HG03565 (cell line): Measurements from ENCODE around the gene WFIKKN2.
A peak's percentile ranks its signal among the peaks of the same experiment; 100 is the strongest.

Experiments
- ATAC-seq: cut with Tn5 transposase; IDR thresholded peaks from one replicate; pipeline ENCODE4 v1.9.1; 2021; ENCODE audit warnings: mild to moderate bottlenecking, moderate library complexity; ENCODE audit not compliant: unreplicated experiment

The WFIKKN2 gene

DNA sequence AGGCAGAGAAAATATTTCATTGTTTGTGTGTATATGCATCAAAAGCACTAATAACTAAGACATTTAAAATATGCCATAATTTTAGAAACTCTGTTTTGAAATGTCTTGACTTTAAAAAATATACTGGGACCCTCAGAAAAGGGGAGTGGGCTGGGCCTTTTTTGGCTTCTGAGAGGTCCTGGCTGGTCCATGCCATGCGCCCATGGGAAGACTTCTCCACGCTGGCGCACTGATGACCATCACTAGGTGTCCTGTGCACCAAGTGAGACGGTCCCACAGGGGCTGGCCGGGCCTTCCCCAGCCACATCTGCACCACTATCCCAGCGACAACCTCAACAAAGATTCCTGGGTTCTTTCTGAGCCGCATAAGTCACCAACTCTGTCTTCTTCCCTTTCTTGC lies 27.0 kb upstream of the WFIKKN2 start:
- ATAC-seq = no peak

DNA sequence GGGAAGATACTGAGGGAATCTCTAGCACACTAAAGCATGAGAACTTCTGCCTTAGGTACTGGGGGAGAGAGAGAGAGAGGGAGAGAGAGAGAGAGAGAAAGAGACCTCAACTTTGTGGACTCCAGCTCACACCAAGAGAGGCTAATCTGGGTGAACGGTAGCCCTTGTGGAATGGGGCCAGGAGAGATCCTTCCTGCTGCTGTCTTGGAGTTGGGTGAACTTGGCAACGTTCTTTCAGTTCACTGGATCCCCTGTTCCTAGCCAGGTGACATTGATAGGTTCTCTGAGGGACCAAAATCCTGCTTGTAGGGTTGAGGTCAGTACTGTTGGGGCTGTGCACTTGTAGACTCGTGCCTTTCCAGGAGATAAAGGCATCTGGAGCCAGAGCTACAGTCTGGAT lies 26.5 kb upstream of the WFIKKN2 start:
- no peak for ATAC-seq

DNA sequence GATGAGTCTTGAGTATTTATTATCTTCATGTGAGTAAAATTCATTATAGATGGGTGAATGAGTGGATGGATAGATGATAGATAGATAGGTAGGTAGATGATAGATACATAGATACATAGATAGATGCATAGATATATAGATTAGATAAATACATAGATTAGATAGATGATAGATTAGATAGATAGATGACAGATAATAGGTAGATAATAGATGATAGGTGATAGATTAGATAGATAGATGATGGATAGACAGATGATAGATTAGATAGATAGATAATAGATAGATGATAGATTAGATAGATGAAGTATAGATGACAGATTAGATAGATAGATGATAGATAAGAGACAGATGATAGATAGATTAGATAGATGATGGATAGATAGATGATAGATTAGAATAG lies 21.8 kb upstream of the WFIKKN2 start:
- ATAC-seq = no peak

DNA sequence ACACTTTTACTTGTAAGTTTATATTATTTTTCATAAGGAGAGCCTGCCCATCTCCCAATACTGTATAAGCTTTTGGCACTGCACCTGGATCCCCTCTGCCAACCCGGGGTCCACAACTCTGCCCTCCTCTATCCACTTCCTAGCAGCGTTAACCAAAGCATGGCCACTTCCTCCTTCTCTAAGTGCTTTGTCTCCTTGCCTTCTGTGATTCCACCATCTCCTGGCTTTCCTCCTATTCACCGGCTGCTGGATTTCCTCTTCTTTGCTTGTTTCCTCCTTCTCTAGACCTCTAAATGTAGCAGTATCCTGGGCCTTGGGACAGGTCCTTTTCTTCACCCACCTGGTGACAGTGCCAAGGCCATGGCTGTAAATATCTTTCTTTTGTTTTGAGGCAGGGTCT lies 20.0 kb upstream of the WFIKKN2 start:
- no peak for ATAC-seq

DNA sequence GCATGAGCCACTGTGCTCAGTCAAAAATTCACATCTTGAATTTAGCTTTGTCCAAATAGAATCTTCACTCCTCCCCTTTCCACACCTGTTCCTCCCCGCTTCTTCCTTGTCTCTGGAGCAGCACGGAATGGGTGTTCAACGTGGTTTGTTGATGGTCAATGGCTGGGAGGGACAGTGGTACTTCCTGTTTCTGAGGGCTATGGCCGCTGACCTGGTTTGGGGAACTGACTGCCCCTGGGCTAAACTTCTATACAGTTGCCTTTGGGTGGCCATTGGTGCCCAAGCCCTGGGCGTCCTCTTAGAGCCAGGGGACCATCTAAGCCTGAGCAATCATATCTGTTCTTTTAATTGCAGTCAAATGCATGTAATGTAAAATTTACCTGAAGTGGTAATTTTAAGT lies 19.1 kb upstream of the WFIKKN2 start:
- no peak for ATAC-seq

DNA sequence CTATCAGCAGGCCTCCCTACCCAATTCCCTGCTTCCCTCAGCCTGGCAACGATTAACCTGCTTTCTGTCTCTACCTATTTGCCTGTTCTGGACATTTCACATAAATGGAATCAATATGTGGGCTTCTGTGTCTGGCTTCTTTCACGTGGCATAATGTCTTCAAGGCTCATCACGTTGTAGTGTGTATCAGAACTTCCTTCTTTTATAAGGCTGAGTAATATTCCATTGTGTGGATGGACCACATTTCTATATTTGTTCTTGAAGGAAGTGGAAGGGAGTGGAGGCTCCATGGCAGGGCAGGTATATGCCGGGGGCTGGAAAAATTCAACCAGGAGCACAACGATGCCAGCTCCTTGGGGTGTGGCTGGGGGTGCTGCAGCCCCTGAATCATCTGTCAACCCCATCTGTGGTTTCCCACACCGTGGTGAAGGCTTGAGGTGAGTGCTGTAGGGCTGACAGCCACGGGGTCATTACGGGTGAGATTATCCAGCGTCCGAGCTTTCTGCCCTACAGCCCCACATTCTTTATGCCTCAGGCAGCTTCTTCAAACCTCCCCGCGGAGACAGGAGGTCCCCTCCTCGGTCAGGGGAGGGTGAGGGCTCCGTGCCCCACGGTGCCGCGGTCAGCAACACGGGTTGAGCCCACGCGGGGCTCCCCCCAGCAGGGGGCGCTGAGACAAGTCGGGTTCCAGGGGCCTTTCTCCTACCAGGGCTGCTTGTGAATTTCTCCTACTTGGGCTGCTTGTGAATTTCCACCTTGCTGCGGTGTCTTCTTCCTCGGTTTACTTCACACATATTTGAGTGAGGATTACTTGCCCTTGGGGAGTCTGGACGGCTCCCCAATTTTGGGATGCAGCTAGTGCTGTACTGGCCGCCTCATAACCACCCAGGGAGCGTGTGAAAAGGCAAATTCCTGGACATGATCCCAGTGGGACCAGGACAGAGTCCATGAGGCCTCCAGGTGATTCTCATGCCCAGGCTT lies 18.3 kb upstream of the WFIKKN2 start:
- ATAC-seq = no peak

DNA sequence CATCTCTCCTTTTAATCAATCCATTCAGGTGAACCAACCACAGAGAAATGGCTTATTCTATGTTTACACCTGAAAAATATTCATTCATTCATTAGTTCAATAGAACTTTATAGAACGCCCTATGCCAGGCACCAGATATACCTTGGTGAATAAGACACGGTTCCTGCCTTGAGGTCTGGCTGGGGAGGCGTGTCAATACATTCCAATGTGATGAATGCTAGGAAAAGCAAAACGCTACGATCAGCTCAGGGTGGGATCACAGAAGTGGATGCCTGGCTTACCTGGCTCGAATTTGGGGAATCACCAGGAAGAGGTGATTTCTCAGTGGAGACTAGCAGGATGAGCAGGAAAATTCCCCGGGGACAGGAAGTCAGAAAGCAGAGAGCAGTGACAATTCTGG lies 17.5 kb upstream of the WFIKKN2 start:
- ATAC-seq = no peak

DNA sequence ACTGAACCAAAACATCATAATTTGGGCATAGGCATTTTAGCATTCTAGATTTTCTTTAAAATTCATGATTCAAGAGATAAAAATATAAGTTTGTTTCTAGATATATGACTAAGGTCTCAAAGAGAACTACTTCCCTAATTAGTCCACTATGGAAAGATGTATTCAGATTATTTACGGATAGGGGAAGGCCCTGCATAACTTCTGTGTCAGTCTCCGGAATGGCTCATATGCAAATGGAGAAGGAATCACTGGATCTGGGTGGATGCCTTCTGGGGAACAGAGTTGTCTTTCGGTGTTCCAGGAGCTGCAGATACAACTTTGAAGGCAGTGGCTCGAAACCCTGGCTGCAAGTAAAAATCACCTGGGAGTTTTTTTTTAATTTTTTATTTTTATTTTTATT lies 17.1 kb upstream of the WFIKKN2 start:
- ATAC-seq = no peak

DNA sequence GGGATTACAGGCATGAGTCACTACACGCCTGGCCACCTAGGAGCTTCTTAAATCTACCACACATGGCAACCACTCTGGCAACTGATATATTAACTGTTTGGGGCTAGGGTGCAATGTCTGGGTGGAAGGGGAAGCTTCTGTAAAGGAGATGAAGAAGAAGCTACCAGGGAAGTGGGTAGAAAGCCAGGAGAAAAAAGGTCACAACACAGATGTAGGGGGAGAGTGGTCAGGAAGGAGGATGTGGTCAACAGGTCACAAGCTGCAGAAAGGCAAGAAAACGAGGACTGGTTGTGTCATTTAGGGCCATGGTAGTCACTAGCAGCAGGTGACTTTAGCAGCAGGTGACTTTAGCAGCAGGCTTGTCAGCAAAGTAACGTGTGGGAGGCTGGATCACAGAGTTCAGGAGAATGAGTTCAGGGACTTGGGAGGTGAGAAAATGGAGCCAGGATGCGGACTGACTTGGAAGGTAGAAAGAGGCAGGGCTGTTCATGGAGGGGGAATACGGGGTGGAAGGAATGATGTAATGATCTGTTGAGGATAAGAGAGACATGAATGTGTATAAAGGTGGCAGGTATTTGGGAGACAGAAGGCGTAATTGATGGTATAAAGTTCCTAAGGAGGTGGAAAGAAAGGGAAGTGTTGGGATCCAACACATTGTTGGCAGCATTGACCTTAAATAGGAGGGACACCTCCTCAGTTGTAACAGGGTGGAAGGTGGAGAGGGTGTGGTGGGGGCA lies 16.3 kb upstream of the WFIKKN2 start:
- ATAC-seq = peak; percentile 44

DNA sequence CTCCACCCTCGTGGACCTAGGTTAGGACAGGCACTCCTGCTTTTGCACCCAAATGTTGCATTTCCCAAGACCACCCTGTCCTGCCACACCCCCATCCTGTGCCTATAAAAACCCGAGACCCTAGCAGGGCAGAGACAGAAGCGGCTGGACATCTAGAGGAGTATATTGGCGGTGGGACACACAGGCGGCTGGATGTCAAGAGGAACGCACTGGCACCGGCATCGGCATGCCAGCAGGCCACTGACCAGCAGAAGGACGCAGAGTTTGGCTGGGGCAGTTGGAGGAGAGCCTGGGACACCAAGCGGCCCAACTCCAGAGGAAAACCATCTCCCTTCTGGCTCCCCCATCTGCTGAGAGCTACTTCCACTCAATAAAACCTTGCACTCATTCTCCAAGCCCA lies 14.7 kb upstream of the WFIKKN2 start:
- ATAC-seq = no peak

DNA sequence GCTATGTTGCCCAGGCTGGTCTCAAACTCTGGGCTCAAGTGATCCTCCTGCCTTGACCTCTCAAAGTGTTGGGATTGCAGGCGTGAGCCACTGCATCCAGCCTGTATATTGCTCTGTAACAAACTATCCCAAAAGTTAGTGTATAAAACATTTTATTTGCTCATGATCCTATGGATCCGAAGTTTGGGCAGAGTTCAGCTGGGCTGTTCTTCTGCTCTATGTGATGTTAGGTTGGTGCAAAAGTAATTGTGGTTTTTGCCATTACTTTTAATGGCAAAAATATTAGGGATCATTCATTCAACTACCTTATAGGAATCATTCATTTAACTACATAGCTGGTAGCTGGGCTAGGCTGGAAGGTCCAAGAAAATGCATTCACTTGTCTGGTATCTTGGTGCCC lies 12.8 kb upstream of the WFIKKN2 start:
- ATAC-seq = no peak

DNA sequence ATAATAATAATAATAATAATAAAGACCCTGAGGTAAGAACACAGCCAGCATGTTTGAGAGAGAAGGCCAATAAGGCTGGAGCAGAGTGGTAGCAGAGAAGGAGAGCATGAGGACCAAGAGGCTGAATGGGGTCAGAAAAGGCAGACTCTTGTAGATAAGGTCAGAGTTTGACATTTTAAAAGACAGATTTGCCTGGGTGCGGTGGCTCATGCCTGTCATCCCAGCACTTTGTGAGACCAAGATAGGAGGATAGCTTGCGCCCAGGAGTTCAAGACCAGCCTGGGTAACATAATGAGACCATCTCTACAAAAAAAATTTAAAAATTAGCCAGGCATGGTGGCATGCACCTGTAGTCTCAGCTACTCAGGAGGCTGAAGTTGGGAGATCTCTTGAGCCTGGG lies 11.0 kb upstream of the WFIKKN2 start:
- no peak for ATAC-seq

DNA sequence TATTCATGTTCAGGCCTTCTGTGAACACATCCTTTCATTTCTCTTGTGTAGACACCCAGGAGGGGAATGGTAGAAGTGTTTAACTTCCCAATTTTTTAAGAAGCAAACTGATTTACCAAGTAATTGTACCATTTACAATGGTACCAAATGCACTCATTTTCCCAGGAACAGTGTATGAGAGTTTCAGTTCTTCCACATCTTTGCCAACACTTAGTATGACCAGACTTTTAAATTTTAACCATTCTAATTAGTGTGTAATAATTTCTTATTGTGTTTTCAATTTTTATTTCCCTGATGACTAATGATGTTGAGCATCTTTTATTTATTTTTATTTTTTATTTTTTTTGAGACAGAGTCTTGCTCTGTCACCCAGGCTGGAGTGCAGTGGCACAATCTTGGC lies 10.2 kb upstream of the WFIKKN2 start:
- ATAC-seq = no peak

DNA sequence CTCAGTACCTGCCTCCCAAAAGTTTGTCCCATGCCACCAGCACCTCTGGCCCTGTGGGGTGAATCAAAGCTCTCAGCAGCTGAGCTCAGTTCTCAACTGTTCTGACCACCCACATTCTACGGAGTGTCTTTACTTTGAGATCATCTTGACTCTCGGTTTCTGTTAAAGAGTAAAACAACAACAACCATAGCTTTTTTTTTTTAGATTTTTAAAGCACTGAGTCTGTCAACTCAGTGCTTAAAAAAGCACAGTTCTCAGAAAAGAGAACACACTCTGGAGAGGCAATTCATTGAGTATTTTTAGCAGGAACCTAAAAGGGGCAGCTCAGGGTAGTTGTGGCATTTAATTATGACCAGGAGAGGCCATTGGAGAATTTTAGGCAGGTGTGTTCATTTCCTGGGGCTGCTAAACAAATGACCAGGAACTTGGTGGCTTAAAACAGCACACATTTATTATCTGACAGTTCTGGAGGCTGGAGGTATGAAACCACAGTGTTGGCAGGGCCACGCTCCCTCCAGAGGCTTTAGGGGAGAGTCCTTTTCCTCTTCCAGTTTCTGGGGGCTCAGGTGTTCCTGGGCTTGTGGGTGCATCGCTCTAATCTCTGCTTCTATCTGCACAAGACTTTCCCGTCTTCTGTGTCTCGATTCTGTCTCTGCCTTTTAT lies 6.7 kb upstream of the WFIKKN2 start:
- peak; percentile 86 for ATAC-seq

DNA sequence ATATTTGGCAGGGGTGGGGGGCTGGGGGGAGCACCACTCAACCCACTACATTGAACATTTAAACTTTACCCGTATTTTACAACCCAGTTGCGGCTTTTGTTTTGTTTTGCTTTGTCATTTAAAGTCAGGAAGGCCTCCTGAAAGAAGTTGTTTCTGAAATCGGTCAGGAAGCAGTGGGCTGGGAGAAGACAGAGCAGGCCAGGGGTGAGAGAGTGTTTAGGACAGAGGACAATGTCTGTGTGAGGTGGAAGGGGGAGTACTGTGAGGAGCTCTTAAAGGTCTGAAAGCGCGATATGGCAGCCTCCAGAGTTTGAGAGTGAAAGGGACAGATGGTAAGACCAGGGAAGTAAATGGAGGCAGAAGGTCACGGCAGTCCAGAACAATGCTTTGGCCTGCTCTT lies 6.1 kb upstream of the WFIKKN2 start:
- ATAC-seq = no peak

DNA sequence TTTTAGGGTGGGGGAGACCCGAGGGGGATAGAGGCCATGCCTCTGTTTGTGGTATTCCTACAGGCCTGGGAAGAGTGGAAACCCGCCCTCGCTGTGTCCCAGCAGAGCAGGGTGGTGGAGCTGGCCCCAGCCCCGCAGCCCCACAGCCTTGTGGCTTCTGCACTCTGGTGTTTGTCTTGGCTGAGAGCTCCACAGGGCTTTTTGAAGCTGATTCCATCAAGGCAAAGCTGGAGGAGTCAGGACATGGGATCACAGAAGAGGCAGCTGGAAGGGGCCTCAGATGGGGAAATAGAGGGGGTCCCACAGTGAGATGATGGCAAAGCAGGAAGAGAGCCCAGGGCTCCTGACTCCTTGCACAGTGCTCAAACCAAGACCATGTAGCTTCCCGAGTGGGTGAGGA lies 5.0 kb upstream of the WFIKKN2 start:
- no peak for ATAC-seq

DNA sequence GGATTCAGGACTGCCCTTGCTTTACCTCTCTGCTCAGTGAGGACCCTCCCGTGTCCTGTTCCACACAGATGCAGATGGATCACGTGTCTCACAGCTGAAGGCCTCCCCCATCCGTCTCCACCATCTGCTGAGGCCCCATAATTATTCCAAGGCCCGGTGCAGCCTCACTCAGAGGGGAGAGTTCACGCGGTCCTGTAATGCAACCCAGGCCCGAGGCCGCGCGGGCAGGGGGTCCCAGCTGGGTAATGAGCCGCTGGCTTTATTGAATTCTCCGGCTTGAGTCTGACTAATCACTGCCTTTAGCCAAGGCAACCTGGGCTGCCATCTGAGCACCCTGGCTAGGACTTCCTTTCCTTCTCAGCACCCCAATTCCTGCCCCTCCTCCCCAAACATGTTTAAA lies 4.4 kb upstream of the WFIKKN2 start:
- ATAC-seq = no peak

DNA sequence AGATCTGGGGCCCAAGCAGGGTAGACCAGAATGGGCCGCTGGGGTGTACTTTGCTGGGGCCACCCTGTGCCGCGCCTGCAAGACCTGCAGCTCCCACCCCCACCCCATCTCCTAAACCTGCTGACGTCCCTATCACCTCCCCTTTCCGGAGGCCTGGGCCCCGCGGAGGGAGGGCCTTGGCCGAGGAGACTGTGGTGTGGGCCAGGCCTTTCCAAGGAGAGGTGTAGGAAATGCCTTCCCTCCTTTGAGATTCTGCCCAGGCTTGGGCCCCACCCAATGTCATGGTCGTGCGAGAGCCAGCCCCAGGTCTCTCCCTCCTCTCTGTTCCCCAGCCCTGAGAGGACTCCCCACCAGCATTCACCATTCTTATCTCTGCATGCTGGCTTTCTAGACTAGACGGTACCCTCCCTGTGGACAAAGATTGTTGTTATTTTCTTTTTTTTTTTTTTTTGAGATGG lies 3.9 kb upstream of the WFIKKN2 start:
- no peak for ATAC-seq

DNA sequence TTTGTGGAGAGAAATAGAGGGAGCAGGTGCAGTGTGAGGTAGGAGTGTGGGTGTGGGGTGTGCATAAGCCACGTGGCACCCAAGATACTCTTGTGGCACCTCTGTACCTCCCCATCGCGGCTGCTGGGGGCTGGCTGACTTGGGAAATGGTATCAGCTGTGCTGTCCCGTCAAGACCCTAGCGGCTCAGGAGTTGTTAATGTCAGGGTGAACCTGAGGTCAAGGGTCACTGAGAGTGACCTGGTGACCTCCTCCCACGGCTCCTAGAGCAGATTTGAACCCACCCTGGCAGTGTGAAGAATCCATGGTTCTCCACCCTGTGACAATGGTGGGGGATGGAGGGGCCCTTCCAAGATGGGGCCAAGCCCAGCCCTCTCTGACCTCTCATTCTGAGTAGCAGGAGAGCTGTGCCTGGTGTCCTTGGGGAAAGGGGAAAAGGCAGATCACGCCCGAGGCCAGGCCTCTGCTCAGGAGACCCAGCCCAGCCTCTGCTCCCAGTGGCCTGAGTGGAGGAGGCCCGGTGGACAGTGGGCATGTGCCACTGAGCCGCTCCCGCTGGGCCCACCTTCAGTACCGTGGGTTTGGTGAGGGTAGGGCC lies 3.0 kb upstream of the WFIKKN2 start:
- no peak for ATAC-seq

DNA sequence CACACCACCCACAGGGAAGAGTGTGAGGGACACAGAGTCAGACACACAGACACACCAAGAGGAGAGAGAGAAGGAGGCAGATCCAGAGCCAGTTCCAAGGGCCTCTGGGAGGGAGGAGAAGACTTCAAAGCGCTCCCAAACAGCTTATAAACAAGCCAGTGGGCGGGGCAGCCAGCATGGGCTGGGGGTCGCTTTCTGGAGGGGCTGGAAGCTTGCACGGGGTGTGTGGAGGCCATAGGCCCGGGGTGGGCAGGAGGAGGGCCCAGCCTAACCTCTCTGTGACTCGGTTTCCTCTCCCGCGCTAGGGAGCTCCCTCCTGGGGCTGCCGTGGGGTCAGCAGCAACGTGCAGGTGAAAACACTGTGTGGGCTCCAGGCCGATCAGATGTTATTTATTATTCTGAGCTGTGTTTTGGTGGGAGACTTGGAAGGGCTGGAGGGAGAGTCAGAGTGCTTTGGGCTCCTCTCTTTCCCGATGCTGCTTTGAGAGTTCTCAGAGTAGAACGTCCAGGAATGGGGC lies 2.5 kb upstream of the WFIKKN2 start:
- no peak for ATAC-seq
